Measurements from ENCODE around the gene SLC6A4.

SLC6A4 gene

DNA sequence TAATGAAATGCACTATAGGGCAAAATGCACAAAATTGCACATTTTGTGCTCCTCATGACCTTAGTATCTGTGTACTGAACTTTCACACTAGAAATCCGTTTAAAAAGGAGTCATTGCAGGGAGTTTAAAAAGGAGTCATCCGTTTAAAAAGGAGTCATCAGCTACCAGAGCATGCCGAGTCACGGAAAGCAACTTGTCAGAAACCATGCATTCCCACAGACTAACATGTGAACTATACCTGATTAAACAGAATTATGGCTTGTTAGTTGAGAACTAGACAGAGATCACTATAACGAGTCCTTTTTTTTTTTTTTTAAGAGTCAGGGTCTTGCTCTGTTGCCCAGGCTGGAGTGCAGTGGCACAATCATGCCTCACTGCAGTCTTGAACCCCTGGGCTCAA lies 35.9 kb downstream of the SLC6A4 start:
- Histone ChIP-seq H3K27me3 (ENCODE audit: low read depth, low read length) (no peaks in the 10 kb centered on the region), H3K4me3 (ENCODE audit: low read depth in 1 of 2, low read length in 2 of 2) (no peak overlapping the region), H3K9me3 (ENCODE audit: control insufficient read depth in 1 of 2, low read length in 2 of 2) (no peaks in the 10 kb centered on the region), H3K36me3 (ENCODE audit: control insufficient read depth in 1 of 2, insufficient read depth in 2 of 2, low read length in 2 of 2) (no peaks in the 10 kb centered on the region), H3K4me1 (ENCODE audit: control insufficient read depth in 1 of 2, insufficient read depth in 2 of 2, low read length in 2 of 2) (no peaks in the 10 kb centered on the region), H3K27ac (ENCODE audit: low read length) (no peak overlapping the region)

DNA sequence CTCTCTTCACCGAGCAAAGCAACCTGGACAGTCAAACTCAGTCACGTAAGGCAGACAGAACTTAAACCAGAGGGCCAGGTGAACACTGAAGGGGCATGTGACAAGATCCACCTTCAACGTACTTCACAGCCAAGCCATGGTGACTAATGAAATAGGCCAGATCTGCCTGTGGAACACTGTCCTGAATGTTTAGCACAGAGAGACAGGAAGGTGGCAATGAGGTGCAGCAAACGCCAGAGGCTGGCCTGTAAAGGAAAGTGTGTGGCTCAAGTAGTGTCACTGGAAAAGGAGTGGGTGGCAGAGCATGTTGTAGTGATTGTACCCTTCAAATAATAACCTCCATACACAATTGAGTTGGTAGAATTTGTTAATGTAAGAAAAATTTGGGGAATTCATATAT lies 38.1 kb downstream of the SLC6A4 start:
- Histone ChIP-seq H3K36me3 (ENCODE audit: control insufficient read depth in 1 of 2, insufficient read depth in 2 of 2, low read length in 2 of 2) (no peaks in the 10 kb centered on the region), H3K27me3 (ENCODE audit: low read depth, low read length) (no peaks in the 10 kb centered on the region), H3K4me1 (ENCODE audit: control insufficient read depth in 1 of 2, insufficient read depth in 2 of 2, low read length in 2 of 2) (no peaks in the 10 kb centered on the region), H3K27ac (ENCODE audit: low read length) (no peak overlapping the region), H3K9me3 (ENCODE audit: control insufficient read depth in 1 of 2, low read length in 2 of 2) (no peaks in the 10 kb centered on the region), H3K4me3 (ENCODE audit: low read depth in 1 of 2, low read length in 2 of 2) (no peak overlapping the region)

DNA sequence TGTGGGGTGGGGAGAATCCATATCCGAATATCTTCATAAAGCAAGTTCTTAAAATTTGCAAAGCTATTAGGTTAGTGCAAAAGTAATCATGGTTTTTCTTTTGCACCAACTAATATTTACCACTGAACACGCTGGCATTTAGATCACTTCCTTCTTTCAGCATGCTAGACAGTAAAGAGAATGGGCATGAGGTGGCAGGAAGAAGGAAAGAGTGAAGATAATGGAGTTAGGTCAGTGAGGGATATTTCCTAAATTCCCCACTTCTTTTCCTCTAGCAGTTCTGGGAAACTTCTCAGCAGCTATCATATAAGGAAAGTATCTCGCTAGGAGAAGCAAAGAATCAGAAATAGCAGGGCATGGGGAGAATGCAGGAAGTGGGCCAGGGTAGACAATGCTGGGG lies 39.0 kb downstream of the SLC6A4 start:
- no peak overlapping the region for H3K4me3 ChIP-seq (ENCODE audit: low read depth in 1 of 2, low read length in 2 of 2)
- no peaks in the 10 kb centered on the region for H3K9me3 ChIP-seq (ENCODE audit: control insufficient read depth in 1 of 2, low read length in 2 of 2)
- H3K27ac ChIP-seq (ENCODE audit: low read length) = no peak overlapping the region

DNA sequence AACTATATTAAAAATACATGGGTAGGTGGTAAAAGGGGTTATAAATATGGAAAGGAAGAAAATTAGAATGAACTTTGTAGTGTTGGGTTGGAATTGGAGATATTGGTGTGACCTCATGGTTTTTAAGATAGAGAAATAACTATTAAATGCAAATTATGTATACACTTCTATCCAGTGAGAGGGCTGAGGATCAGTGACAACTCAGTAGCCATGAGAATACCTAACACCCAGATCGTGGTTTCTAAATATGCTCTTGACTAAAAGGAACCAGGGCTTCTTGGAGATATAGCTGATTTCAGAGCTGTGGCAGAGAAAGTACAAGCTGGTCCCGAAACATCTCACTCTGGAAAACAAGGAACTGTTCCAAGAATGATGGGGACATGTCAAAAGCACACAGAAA lies 44.4 kb downstream of the SLC6A4 start:
- no peaks in the 10 kb centered on the region for H3K27me3 ChIP-seq (ENCODE audit: low read depth, low read length)
- no peak overlapping the region for H3K27ac ChIP-seq (ENCODE audit: low read length)
- H3K9me3 ChIP-seq (ENCODE audit: control insufficient read depth in 1 of 2, low read length in 2 of 2) = no peaks in the 10 kb centered on the region
- H3K4me3 ChIP-seq (ENCODE audit: low read depth in 1 of 2, low read length in 2 of 2) = no peak overlapping the region
- no peaks in the 10 kb centered on the region for H3K4me1 ChIP-seq (ENCODE audit: control insufficient read depth in 1 of 2, insufficient read depth in 2 of 2, low read length in 2 of 2)
- no peaks in the 10 kb centered on the region for H3K36me3 ChIP-seq (ENCODE audit: control insufficient read depth in 1 of 2, insufficient read depth in 2 of 2, low read length in 2 of 2)

More for the DNA sequence above, 39.0 kb downstream of the SLC6A4 start:
- H3K4me1 ChIP-seq (ENCODE audit: control insufficient read depth in 1 of 2, insufficient read depth in 2 of 2, low read length in 2 of 2) = no peaks in the 10 kb centered on the region
- no peaks in the 10 kb centered on the region for H3K27me3 ChIP-seq (ENCODE audit: low read depth, low read length)
- no peaks in the 10 kb centered on the region for H3K36me3 ChIP-seq (ENCODE audit: control insufficient read depth in 1 of 2, insufficient read depth in 2 of 2, low read length in 2 of 2)

DNA sequence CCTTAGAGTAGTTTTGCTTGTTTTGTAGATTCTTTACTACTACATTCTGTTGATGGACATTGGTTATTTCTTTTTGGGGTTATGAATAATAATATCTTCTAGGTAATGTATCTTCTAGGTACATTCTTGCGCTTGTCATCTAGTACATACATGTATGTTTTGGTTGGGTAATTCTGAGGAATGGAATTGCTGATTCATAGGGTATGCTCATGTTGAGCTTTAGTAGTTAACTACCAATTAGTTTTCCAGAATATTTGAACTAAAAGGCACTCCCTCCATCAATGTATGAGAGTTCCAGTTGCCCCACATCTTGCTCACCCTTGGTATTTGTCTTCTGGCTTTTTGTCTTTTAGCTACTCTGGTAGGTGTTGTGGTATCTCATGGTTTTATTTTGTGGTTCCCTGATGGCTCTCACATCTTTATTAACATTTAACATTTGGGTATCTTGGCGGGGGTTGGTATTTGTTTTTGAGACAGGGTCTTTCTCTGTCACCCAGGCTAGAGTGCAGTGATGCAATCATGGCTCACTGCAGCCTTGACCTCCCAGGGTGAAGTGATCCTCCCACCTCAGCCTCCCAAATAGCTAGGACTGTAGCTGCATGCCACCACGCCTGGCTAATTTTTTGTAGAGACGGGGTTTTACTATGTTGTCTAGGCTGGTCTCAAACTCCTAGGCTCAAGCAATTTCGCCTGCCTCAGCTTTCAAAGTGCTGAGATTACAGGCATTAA lies 47.1 kb downstream of the SLC6A4 start:
- no peaks in the 10 kb centered on the region for H3K27me3 ChIP-seq (ENCODE audit: low read depth, low read length)
- H3K4me1 ChIP-seq (ENCODE audit: control insufficient read depth in 1 of 2, insufficient read depth in 2 of 2, low read length in 2 of 2) = no peaks in the 10 kb centered on the region
- H3K36me3 ChIP-seq (ENCODE audit: control insufficient read depth in 1 of 2, insufficient read depth in 2 of 2, low read length in 2 of 2) = peaks cover 17 to 26% of the 10 kb centered on the region in 2 donors
- H3K9me3 ChIP-seq (ENCODE audit: control insufficient read depth in 1 of 2, low read length in 2 of 2) = no peaks in the 10 kb centered on the region
- H3K4me3 ChIP-seq (ENCODE audit: low read depth in 1 of 2, low read length in 2 of 2) = no peak overlapping the region
- H3K27ac ChIP-seq (ENCODE audit: low read length) = no peak overlapping the region

DNA sequence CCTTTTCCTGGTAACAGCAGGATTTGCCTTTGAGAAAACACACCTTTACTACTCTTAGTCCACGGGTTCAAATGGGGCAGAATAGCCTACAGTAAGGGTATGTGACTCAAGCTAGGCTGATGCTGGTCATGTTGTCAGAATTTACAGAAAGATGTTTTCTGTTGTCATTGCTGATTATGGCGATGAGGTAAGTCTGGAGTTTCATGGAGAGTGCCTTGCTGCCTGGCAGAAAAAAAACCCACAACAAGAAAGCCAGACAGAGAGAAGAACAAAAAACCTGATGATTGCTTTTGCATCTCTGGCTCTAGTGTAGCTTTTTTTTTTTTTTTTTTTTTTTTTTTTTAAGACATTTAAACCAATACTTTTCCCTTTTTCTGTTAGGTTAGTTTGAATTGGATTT lies 47.9 kb downstream of the SLC6A4 start:
- no peaks in the 10 kb centered on the region for H3K27me3 ChIP-seq (ENCODE audit: low read depth, low read length)
- H3K9me3 ChIP-seq (ENCODE audit: control insufficient read depth in 1 of 2, low read length in 2 of 2) = no peaks in the 10 kb centered on the region
- H3K36me3 ChIP-seq (ENCODE audit: control insufficient read depth in 1 of 2, insufficient read depth in 2 of 2, low read length in 2 of 2) = peaks cover 22 to 26% of the 10 kb centered on the region in 2 donors
- no peak overlapping the region for H3K27ac ChIP-seq (ENCODE audit: low read length)
- H3K4me1 ChIP-seq (ENCODE audit: control insufficient read depth in 1 of 2, insufficient read depth in 2 of 2, low read length in 2 of 2) = no peaks in the 10 kb centered on the region
- H3K4me3 ChIP-seq (ENCODE audit: low read depth in 1 of 2, low read length in 2 of 2) = no peak overlapping the region

DNA sequence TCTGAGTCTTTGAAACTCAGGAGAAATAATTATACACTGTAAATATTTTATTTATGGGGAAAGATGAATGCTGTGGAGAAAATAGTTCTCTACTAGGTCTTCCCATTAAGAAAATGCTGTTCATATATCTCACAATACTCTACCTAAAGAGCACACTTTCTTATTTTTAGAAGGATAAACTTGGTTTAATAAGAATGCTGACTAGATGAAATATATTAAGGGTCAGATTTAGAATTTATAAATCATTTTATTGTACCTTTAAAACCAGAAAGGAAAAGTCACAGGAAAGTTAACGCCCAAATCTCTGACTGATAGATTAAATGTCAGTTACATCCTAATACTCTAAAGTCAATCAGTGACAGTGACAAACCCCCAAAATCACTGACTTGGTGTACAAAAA lies 48.7 kb downstream of the SLC6A4 start:
- Histone ChIP-seq H3K36me3 (ENCODE audit: control insufficient read depth in 1 of 2, insufficient read depth in 2 of 2, low read length in 2 of 2) (peaks cover 26 to 33% of the 10 kb centered on the region in 2 donors), H3K9me3 (ENCODE audit: control insufficient read depth in 1 of 2, low read length in 2 of 2) (no peaks in the 10 kb centered on the region), H3K4me1 (ENCODE audit: control insufficient read depth in 1 of 2, insufficient read depth in 2 of 2, low read length in 2 of 2) (no peaks in the 10 kb centered on the region), H3K4me3 (ENCODE audit: low read depth in 1 of 2, low read length in 2 of 2) (no peak overlapping the region), H3K27me3 (ENCODE audit: low read depth, low read length) (no peaks in the 10 kb centered on the region), H3K27ac (ENCODE audit: low read length) (no peak overlapping the region)

DNA sequence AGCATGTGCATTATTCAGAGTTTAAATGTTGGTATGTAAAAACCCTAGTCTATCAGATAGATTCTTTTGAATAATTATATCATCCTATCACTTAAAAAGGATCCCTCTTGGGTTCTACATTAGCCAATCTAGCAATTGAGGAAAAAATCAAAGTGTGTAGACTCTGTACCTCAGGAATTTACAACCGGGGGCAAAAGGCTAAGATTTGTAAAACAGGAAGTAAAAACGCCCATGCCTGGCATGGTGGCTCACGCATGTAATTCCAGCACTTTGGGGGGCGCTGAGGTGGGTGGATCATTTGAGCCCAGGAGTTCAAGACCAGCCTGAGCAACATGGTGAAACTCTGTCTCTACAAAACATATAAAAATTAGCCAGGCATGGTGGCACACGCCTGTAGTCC lies 58.6 kb downstream of the SLC6A4 start:
- no peaks in the 10 kb centered on the region for H3K4me1 ChIP-seq (ENCODE audit: control insufficient read depth in 1 of 2, insufficient read depth in 2 of 2, low read length in 2 of 2)
- H3K27ac ChIP-seq (ENCODE audit: low read length) = no peak overlapping the region
- no peaks in the 10 kb centered on the region for H3K27me3 ChIP-seq (ENCODE audit: low read depth, low read length)
- H3K9me3 ChIP-seq (ENCODE audit: control insufficient read depth in 1 of 2, low read length in 2 of 2) = no peaks in the 10 kb centered on the region
- no peak overlapping the region for H3K4me3 ChIP-seq (ENCODE audit: low read depth in 1 of 2, low read length in 2 of 2)
- peaks cover 23 to 52% of the 10 kb centered on the region in 2 donors for H3K36me3 ChIP-seq (ENCODE audit: control insufficient read depth in 1 of 2, insufficient read depth in 2 of 2, low read length in 2 of 2)

DNA sequence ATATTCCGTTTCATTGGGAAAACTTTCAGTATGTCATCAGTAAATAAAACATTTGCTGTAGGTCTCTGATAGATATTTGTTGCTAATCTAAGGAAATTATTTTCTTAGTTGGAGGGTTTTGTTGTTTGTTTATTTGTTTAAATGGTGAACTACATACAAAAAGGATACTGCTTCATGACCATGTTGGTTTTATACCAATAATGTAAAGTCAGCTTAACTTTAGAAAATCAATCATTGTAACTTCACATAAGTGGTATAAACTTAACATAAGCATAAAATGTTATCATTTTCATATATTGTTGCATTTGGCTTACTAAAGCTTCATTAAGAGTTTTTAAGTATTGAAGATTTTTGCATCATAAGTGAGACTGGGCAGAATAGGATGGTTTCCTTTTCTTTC lies 60.9 kb downstream of the SLC6A4 start:
- Histone ChIP-seq H3K36me3 (ENCODE audit: control insufficient read depth in 1 of 2, insufficient read depth in 2 of 2, low read length in 2 of 2) (peaks cover 15 to 32% of the 10 kb centered on the region in 2 donors), H3K27me3 (ENCODE audit: low read depth, low read length) (no peaks in the 10 kb centered on the region)

DNA sequence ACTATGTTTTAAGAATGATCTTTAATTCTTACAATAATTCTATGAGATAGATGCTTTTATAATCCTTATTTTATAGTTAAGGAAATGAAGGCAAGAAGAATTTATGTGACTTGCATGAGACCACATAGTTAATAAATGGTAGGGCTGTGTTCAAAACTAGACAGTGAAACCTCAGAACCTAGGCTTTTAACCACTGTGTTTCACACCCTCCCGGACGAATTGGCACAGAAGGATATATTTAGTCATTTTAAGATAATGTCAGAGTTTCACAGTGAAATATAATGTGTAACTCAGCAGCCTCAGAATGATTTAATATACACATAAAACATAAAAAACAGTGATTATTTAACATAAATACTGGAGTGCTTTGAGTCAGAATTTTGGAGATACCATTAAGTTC lies 61.8 kb downstream of the SLC6A4 start:
- no peak overlapping the region for H3K4me3 ChIP-seq (ENCODE audit: low read depth in 1 of 2, low read length in 2 of 2)
- H3K4me1 ChIP-seq (ENCODE audit: control insufficient read depth in 1 of 2, insufficient read depth in 2 of 2, low read length in 2 of 2) = no peaks in the 10 kb centered on the region

More for the DNA sequence above, 60.9 kb downstream of the SLC6A4 start:
- Histone ChIP-seq H3K27ac (ENCODE audit: low read length) (no peak overlapping the region), H3K9me3 (ENCODE audit: control insufficient read depth in 1 of 2, low read length in 2 of 2) (no peaks in the 10 kb centered on the region), H3K4me1 (ENCODE audit: control insufficient read depth in 1 of 2, insufficient read depth in 2 of 2, low read length in 2 of 2) (no peaks in the 10 kb centered on the region), H3K4me3 (ENCODE audit: low read depth in 1 of 2, low read length in 2 of 2) (no peak overlapping the region)

DNA sequence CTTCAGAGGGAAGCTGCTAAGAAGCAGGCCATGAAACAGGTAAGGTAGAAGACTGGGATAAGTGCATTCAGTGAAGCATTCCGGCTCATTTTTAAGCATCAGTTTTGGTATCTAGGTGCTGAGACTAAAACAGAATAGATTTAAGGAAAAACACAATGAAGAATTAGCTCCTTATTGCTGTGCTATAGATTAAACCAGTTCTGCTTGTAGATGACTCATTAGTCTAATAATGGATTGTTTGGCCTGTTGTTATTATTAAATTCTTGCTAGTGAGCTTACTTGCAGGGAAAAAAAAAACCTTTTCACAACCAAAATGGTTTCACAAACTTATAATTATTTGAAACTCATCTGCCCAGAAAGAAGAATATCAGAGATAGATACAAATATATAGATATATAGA lies 62.9 kb downstream of the SLC6A4 start:
- H3K36me3 ChIP-seq (ENCODE audit: control insufficient read depth in 1 of 2, insufficient read depth in 2 of 2, low read length in 2 of 2) = peaks cover 11 to 24% of the 10 kb centered on the region in 2 donors
- no peak overlapping the region for H3K27ac ChIP-seq (ENCODE audit: low read length)
- H3K4me1 ChIP-seq (ENCODE audit: control insufficient read depth in 1 of 2, insufficient read depth in 2 of 2, low read length in 2 of 2) = no peaks in the 10 kb centered on the region
- H3K4me3 ChIP-seq (ENCODE audit: low read depth in 1 of 2, low read length in 2 of 2) = no peak overlapping the region
- H3K9me3 ChIP-seq (ENCODE audit: control insufficient read depth in 1 of 2, low read length in 2 of 2) = no peaks in the 10 kb centered on the region
- no peaks in the 10 kb centered on the region for H3K27me3 ChIP-seq (ENCODE audit: low read depth, low read length)

More for the DNA sequence above, 61.8 kb downstream of the SLC6A4 start:
- no peaks in the 10 kb centered on the region for H3K9me3 ChIP-seq (ENCODE audit: control insufficient read depth in 1 of 2, low read length in 2 of 2)
- no peak overlapping the region for H3K27ac ChIP-seq (ENCODE audit: low read length)
- H3K36me3 ChIP-seq (ENCODE audit: control insufficient read depth in 1 of 2, insufficient read depth in 2 of 2, low read length in 2 of 2) = peaks cover 16 to 27% of the 10 kb centered on the region in 2 donors
- H3K27me3 ChIP-seq (ENCODE audit: low read depth, low read length) = no peaks in the 10 kb centered on the region

DNA sequence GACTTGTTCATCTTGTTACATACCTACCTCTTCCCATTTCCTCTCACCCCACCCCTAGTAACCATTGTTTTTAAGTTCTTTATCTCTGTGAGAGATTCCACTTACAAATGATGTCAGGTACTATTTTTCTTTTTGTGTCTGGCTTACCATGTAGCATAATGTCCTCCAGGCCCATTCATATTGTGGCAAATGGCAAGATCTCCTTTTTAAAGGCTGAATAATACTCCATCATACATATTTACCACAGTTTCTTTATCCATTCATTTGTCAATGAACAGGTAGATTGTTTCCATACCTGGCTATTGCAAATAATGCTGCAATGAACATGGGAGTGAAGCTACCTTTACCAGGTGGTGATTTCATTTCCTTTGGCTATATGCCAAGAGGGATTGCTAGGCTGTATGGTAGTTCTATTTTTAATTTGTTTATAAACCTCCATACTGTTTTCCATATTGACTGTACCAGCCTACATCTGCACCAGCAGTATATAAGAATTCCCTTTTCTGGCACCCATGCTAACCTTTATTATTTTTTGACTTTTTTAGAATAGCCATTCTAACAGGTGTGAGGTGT lies 65.0 kb downstream of the SLC6A4 start:
- Histone ChIP-seq H3K27me3 (ENCODE audit: low read depth, low read length) (no peaks in the 10 kb centered on the region), H3K4me3 (ENCODE audit: low read depth in 1 of 2, low read length in 2 of 2) (no peak overlapping the region), H3K36me3 (ENCODE audit: control insufficient read depth in 1 of 2, insufficient read depth in 2 of 2, low read length in 2 of 2) (peaks cover 11 to 18% of the 10 kb centered on the region in 2 donors), H3K27ac (ENCODE audit: low read length) (no peak overlapping the region), H3K9me3 (ENCODE audit: control insufficient read depth in 1 of 2, low read length in 2 of 2) (no peaks in the 10 kb centered on the region), H3K4me1 (ENCODE audit: control insufficient read depth in 1 of 2, insufficient read depth in 2 of 2, low read length in 2 of 2) (no peaks in the 10 kb centered on the region)

Measured in muscle layer of duodenum (tissue), 2 donors.